Ectodermal cell (in vitro differentiated cells): Measurements from ENCODE around the gene CLIC4.
"Not testable (repeated sequence)": the region's sequence is repeated elsewhere in the genome, so short reads cannot be mapped to it uniquely, and the experiment has no call there.

Experiments used
- H3K27ac ChIP-seq: 2 replicates; pipeline ENCODE4 v1.7.0; 2013; ENCODE audit warnings: mild to moderate bottlenecking, low read depth, low read length; ENCODE audit not compliant: insufficient read depth, poor library complexity, severe bottlenecking
- H3K27me3 ChIP-seq: 2 replicates; pipeline ENCODE4 v1.7.0; 2013; ENCODE audit warnings: mild to moderate bottlenecking, low read length; ENCODE audit not compliant: insufficient read depth, control insufficient read depth, poor library complexity, severe bottlenecking
- H3K36me3 ChIP-seq: one replicate; pipeline ENCODE4 v1.7.0; 2013; ENCODE audit warnings: low read length; ENCODE audit not compliant: control insufficient read depth, insufficient read depth
- H3K4me1 ChIP-seq: one replicate; pipeline ENCODE4 v1.7.0; 2013; ENCODE audit warnings: low read length; ENCODE audit not compliant: control insufficient read depth, insufficient read depth
- H3K4me3 ChIP-seq: 2 replicates; pipeline ENCODE4 v1.7.0; 2013; ENCODE audit warnings: low read depth, low read length, control low read depth; ENCODE audit not compliant: insufficient read depth
- H3K9me3 ChIP-seq: 2 replicates; pipeline ENCODE4 v1.7.0; 2013; ENCODE audit warnings: mild to moderate bottlenecking, low read length, moderate library complexity; ENCODE audit not compliant: control insufficient read depth
- WGBS, 2 experiments: methylation state at CpG; one replicate each; pipeline ENCODE4 v1.1.7; 2013; ENCODE audit warnings: missing lambda C conversion rate in 2 of 2; 5-methylcytosine and 5-hydroxymethylcytosine counted together

The CLIC4 gene

DNA sequence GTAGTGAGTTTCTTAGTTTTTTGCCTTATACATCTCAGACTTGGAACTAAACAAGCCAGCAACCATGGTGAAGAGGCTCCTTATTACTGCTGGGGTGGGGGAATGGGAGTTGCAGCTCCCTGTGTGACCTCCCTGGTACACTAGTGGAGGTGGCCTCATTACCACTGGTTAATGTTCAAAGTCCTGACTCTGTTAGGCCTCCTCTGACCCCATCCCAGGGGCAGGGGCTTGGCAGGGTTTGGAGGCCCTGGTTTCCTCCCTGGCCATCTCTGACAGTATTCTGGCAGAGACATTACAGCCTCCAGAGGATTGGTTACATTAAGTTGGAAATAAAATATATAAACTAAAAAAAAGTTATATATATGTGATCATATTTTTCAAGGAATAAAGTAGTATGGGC is 45.2 kb downstream of the CLIC4 start:
- H3K9me3 ChIP-seq, result no peaks in the 10 kb centered on the region
- no peaks in the 10 kb centered on the region for H3K27me3 ChIP-seq
- no peak overlapping the region for H3K4me3 ChIP-seq
- H3K36me3 ChIP-seq, result no peaks in the 10 kb centered on the region
- H3K27ac ChIP-seq, result no peak overlapping the region
- no peaks in the 10 kb centered on the region for H3K4me1 ChIP-seq

DNA sequence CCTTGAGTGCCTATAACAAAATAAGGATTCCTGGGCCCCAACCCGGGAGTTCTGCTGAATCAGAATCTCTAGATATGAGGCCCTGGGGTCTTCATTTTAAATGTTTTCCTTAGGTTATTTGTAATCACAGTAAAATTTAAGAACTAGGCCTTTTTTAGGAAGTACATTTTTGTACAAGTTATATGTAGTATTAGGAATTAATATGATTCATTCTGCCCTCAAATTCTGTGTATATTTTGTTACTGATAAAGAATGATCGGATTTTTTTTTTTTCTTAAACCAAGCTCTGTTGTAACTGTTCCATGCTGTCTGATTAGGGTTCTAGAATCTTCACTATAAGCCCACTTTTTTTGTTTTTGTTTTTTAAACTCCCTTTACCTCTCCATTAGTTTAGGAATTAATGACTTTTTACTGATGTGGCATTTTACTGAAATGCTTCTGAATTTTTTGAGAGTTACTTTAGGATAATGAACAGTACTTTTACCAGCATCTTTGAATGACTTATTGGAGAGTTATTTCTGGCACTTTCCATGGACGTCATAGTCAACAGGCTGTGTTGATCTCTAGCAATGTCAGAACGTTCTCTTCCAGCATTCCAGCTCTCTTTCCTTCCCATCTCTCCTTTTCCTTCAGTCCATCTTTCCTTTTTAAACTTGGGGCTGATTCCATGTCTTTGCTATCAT is 48.3 kb downstream of the CLIC4 start:
- Histone ChIP-seq H3K36me3 (peaks cover 15% of the 10 kb centered on the region), H3K9me3 (no peaks in the 10 kb centered on the region), H3K4me3 (no peak overlapping the region), H3K27ac (no peak overlapping the region), H3K27me3 (no peaks in the 10 kb centered on the region), H3K4me1 (no peaks in the 10 kb centered on the region)
- WGBS, 2 experiments, result 86 to 99% methylated on average over 3 to 4 of the region's 4 CpGs

- not testable (repeated sequence) for H3K27ac ChIP-seq, H3K4me3 ChIP-seq
- WGBS, 2 experiments, result 80 to 100% methylated on average over 2 of the region's 2 CpGs
Observed at GRCh38 chr1:24794130-24794502, 48.9 kb downstream of the CLIC4 start.

GRCh38 chr1:24795236-24795635 is 50.0 kb downstream of the CLIC4 start:
- 86 to 92% methylated on average over 5 of the region's 5 CpGs for WGBS, 2 experiments
- Histone ChIP-seq H3K4me3 (no peak overlapping the region), H3K4me1 (no peaks in the 10 kb centered on the region), H3K27ac (no peak overlapping the region), H3K36me3 (peaks cover 16% of the 10 kb centered on the region), H3K27me3 (no peaks in the 10 kb centered on the region), H3K9me3 (no peaks in the 10 kb centered on the region)

More at GRCh38 chr1:24794130-24794502, 48.9 kb downstream of the CLIC4 start:
- not testable (repeated sequence) for H3K9me3 ChIP-seq, H3K27me3 ChIP-seq, H3K4me1 ChIP-seq
- H3K36me3 ChIP-seq, result peaks cover 16% of the 10 kb centered on the region

- H3K27me3 ChIP-seq, result no peaks in the 10 kb centered on the region
- no peak overlapping the region for H3K4me3 ChIP-seq
- no peaks in the 10 kb centered on the region for H3K4me1 ChIP-seq
- H3K36me3 ChIP-seq, result peaks cover 16% of the 10 kb centered on the region
- no peaks in the 10 kb centered on the region for H3K9me3 ChIP-seq
- WGBS, 2 experiments, result 94 to 96% methylated on average over 2 of the region's 2 CpGs
- H3K27ac ChIP-seq, result no peak overlapping the region
Observed at GRCh38 chr1:24796524-24796923, 51.3 kb downstream of the CLIC4 start.

GRCh38 chr1:24799242-24799641 is 54.0 kb downstream of the CLIC4 start:
- H3K36me3 ChIP-seq, result peaks cover 16% of the 10 kb centered on the region
- 95 to 96% methylated on average over 25 to 32 of the region's 33 CpGs for WGBS, 2 experiments
- not testable (repeated sequence) for H3K27ac ChIP-seq, H3K4me1 ChIP-seq, H3K27me3 ChIP-seq, H3K9me3 ChIP-seq, H3K4me3 ChIP-seq

- no peaks in the 10 kb centered on the region for H3K9me3 ChIP-seq
- WGBS, 2 experiments, result 100% methylated on average over 1 of the region's 1 CpG
- no peak overlapping the region for H3K27ac ChIP-seq
- H3K4me3 ChIP-seq, result no peak overlapping the region
- no peaks in the 10 kb centered on the region for H3K4me1 ChIP-seq
- peaks cover 16% of the 10 kb centered on the region for H3K36me3 ChIP-seq
- H3K27me3 ChIP-seq, result no peaks in the 10 kb centered on the region
Observed at GRCh38 chr1:24801176-24801575, 55.9 kb downstream of the CLIC4 start.

GRCh38 chr1:24803220-24803619 is 58.0 kb downstream of the CLIC4 start:
- H3K27me3 ChIP-seq, result no peaks in the 10 kb centered on the region
- peaks cover 5% of the 10 kb centered on the region for H3K36me3 ChIP-seq
- H3K4me3 ChIP-seq, result no peak overlapping the region
- WGBS, 2 experiments, result 87 to 98% methylated on average over 2 of the region's 2 CpGs
- H3K27ac ChIP-seq, result no peak overlapping the region
- H3K4me1 ChIP-seq, result no peaks in the 10 kb centered on the region
- no peaks in the 10 kb centered on the region for H3K9me3 ChIP-seq

DNA sequence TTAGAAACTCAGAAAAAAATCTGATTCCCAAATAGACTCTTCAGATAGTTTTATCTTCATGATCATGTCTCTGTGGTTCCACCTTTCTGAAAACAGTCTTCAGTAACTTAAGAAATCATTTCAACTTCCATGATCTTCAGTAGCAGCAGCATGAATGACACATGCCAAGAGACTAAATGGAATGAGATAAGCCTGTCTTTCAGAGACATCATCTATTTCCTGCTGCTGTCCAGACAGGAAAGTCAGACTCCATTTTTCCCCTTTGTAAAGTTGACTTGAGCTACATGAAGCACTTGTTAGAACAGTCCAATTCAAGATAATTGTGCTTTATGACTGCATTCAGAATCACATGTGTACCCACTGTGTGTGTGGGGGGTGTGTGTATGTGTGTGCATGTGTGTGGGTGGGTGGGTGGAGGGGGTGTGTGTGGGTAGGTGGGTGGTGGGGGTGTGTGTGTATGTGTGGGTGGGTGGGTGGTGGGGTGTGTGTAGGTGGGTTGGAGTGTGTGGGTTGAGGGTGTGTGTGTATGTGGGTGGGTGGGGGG is 58.8 kb downstream of the CLIC4 start:
- Histone ChIP-seq H3K36me3 (no peaks in the 10 kb centered on the region), H3K27me3 (no peaks in the 10 kb centered on the region), H3K27ac (no peak overlapping the region), H3K9me3 (no peaks in the 10 kb centered on the region), H3K4me3 (no peak overlapping the region), H3K4me1 (no peaks in the 10 kb centered on the region)

- 94 to 95% methylated on average over 4 to 5 of the region's 5 CpGs for WGBS, 2 experiments
- H3K9me3 ChIP-seq, result no peaks in the 10 kb centered on the region
- no peak overlapping the region for H3K27ac ChIP-seq
- no peaks in the 10 kb centered on the region for H3K36me3 ChIP-seq
- no peaks in the 10 kb centered on the region for H3K4me1 ChIP-seq
- no peak overlapping the region for H3K4me3 ChIP-seq
- H3K27me3 ChIP-seq, result no peaks in the 10 kb centered on the region
Observed at GRCh38 chr1:24805534-24806301, 60.5 kb downstream of the CLIC4 start.
